ENCODE results near the gene KAZN.

The KAZN gene

GRCh38 chr1:14630986-14631385 lies 32.5 kb downstream of the KAZN start:
- Histone ChIP-seq H3K27me3 (ENCODE audit: insufficient read depth, low read length) (no peaks in the 10 kb centered on the region), H3K4me1 (ENCODE audit: insufficient read depth, low read length, severe bottlenecking) (no peaks in the 10 kb centered on the region), H3F3A (ENCODE audit: insufficient read depth, low read length) (no peaks in the 10 kb centered on the region), H3K4me3 (ENCODE audit: low read depth, low read length, poor library complexity, severe bottlenecking) (no peak overlapping the region), H4K20me1 (ENCODE audit: insufficient read depth, low read length) (no peaks in the 10 kb centered on the region), H3K9me2 (ENCODE audit: low read depth, low read length) (no peaks in the 10 kb centered on the region), H3K27ac (ENCODE audit: low read depth, low read length, poor library complexity, severe bottlenecking) (no peak overlapping the region), H3K79me2 (ENCODE audit: insufficient read depth, low read length) (no peaks in the 10 kb centered on the region), H3K4me2 (ENCODE audit: low read length) (no peak overlapping the region), H3K36me3 (ENCODE audit: insufficient read depth, low read length) (no peaks in the 10 kb centered on the region), H3K9ac (ENCODE audit: low read length) (no peak overlapping the region), H2AFZ (ENCODE audit: low read length) (no peak overlapping the region), H3K9me3 (ENCODE audit: low read length) (no peaks in the 10 kb centered on the region)
- TF ChIP-seq CTCF (IDR thresholded peaks at IDR 0.05; ENCODE audit: low read length) = no peak
- TF ChIP-seq EZH2 (IDR thresholded peaks at IDR 0.05; ENCODE audit: borderline replicate concordance, low read length) = no peak

GRCh38 chr1:14631421-14631820 lies 32.9 kb downstream of the KAZN start:
- no peaks in the 10 kb centered on the region for H3F3A ChIP-seq (ENCODE audit: insufficient read depth, low read length)
- no peak overlapping the region for H3K4me2 ChIP-seq (ENCODE audit: low read length)
- H3K4me1 ChIP-seq (ENCODE audit: insufficient read depth, low read length, severe bottlenecking) = no peaks in the 10 kb centered on the region
- no peaks in the 10 kb centered on the region for H3K36me3 ChIP-seq (ENCODE audit: insufficient read depth, low read length)
- H3K4me3 ChIP-seq (ENCODE audit: low read depth, low read length, poor library complexity, severe bottlenecking) = no peak overlapping the region
- no peaks in the 10 kb centered on the region for H4K20me1 ChIP-seq (ENCODE audit: insufficient read depth, low read length)
- H3K9me2 ChIP-seq (ENCODE audit: low read depth, low read length) = no peaks in the 10 kb centered on the region
- no peaks in the 10 kb centered on the region for H3K9me3 ChIP-seq (ENCODE audit: low read length)
- H3K79me2 ChIP-seq (ENCODE audit: insufficient read depth, low read length) = no peaks in the 10 kb centered on the region
- H2AFZ ChIP-seq (ENCODE audit: low read length) = no peak overlapping the region
- no peak overlapping the region for H3K27ac ChIP-seq (ENCODE audit: low read depth, low read length, poor library complexity, severe bottlenecking)
- no peak overlapping the region for H3K9ac ChIP-seq (ENCODE audit: low read length)
- TF ChIP-seq CTCF (IDR thresholded peaks at IDR 0.05; ENCODE audit: low read length) (no peak), EZH2 (IDR thresholded peaks at IDR 0.05; ENCODE audit: borderline replicate concordance, low read length) (no peak)
- no peaks in the 10 kb centered on the region for H3K27me3 ChIP-seq (ENCODE audit: insufficient read depth, low read length)

DNA sequence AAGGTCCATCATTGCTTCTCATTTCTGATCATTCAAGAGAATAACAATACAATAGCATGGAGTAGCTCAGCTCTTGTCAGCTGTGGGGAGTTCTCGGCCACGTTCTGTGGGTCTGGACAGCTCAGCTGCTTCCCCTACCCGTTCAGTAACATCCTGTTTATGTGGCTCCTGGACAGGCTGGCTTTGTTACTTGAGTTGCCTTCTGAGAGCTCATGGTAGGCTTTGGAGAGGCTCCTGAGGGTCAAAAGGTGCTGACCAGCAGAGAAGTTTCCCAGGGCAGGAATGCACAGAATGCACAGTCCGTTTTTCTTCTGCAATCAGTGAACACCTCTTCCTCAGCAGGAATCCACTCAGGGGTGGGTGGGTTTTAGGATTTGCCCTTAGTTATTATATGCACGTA lies 36.0 kb downstream of the KAZN start:
- H3K27ac ChIP-seq (ENCODE audit: low read depth, low read length, poor library complexity, severe bottlenecking) = no peak overlapping the region
- H3K9ac ChIP-seq (ENCODE audit: low read length) = no peak overlapping the region
- H3K79me2 ChIP-seq (ENCODE audit: insufficient read depth, low read length) = no peaks in the 10 kb centered on the region
- H3K4me1 ChIP-seq (ENCODE audit: insufficient read depth, low read length, severe bottlenecking) = no peaks in the 10 kb centered on the region
- H3K9me3 ChIP-seq (ENCODE audit: low read length) = no peaks in the 10 kb centered on the region
- H3K27me3 ChIP-seq (ENCODE audit: insufficient read depth, low read length) = no peaks in the 10 kb centered on the region
- H3K4me3 ChIP-seq (ENCODE audit: low read depth, low read length, poor library complexity, severe bottlenecking) = no peak overlapping the region
- H2AFZ ChIP-seq (ENCODE audit: low read length) = no peak overlapping the region
- no peaks in the 10 kb centered on the region for H4K20me1 ChIP-seq (ENCODE audit: insufficient read depth, low read length)
- no peak overlapping the region for H3K4me2 ChIP-seq (ENCODE audit: low read length)
- H3K9me2 ChIP-seq (ENCODE audit: low read depth, low read length) = no peaks in the 10 kb centered on the region
- TF ChIP-seq CTCF (IDR thresholded peaks at IDR 0.05; ENCODE audit: low read length) = no peak
- no peak for TF ChIP-seq EZH2 (IDR thresholded peaks at IDR 0.05; ENCODE audit: borderline replicate concordance, low read length)
- no peaks in the 10 kb centered on the region for H3K36me3 ChIP-seq (ENCODE audit: insufficient read depth, low read length)
- no peaks in the 10 kb centered on the region for H3F3A ChIP-seq (ENCODE audit: insufficient read depth, low read length)
